Adrenal gland (tissue), 12 donors: ENCODE data around the gene SLX4. TPM values are rescaled to one million over a fixed set of nuclear protein-coding genes. Genes with fewer than 3 reads are reported as not detected.

Experiments used
- DNase-seq, 7 donors: peaks; one replicate each; pipeline ENCODE4 v3.0.0-alpha.2; 2019 to 2020
- H3K27ac ChIP-seq, 5 donors: fragments of 200-600 bp; sonication (generic) in 4 of 5; 1 replicate in 3 of 5; 2 replicates in 2 of 5; pipeline versions ENCODE4 v1.5.1 to v1.8.0; 2016 to 2020; ENCODE audit warnings: mild to moderate bottlenecking in 1 of 5
- H3K27me3 ChIP-seq: fragments of 200-600 bp; 2 replicates; pipeline ENCODE4 v1.8.0; 2021
- H3K36me3 ChIP-seq, 2 donors: fragments of 200-600 bp; replicated peaks in 1 of 2; 1 replicate in 1 of 2; 2 replicates in 1 of 2; pipeline versions ENCODE4 v1.5.1 to v1.8.0; 2018 to 2022
- H3K4me1 ChIP-seq, 2 donors: fragments of 200-600 bp; replicated peaks in 1 of 2; 1 replicate in 1 of 2; 2 replicates in 1 of 2; pipeline versions ENCODE4 v1.5.1 to v1.8.0; 2018 to 2021
- H3K4me3 ChIP-seq, 4 donors: fragments of 200-600 bp; sonication (generic) in 3 of 4; one replicate each; pipeline ENCODE4 v1.5.1; 2016 to 2018
- H3K9me3 ChIP-seq, 3 donors: fragments of 200-600 bp; sonication (generic) in 1 of 3; replicated peaks in 1 of 3; 1 replicate in 2 of 3; 2 replicates in 1 of 3; pipeline versions ENCODE4 v1.5.1 to v1.8.0; 2016 to 2021
- POLR2A ChIP-seq, 2 donors: fragments of 450-650 bp; IDR thresholded peaks; one replicate each; pipeline ENCODE4 v1.6.1; 2017; ENCODE audit warnings: antibody characterized with exemption in 2 of 2, mild to moderate bottlenecking in 2 of 2, moderate library complexity in 1 of 2
- WGBS, 4 donors: extraction: QIAGEN DNeasy Blood & Tissue Kit in 2 of 4; methylation state at CpG; one replicate each; pipeline versions ENCODE4 v1.1.5 to v1.1.7; 2013 to 2017; 5-methylcytosine and 5-hydroxymethylcytosine counted together
- intact Hi-C, 2 donors: fragments of 100-400 bp; cut with DNase I; formaldehyde crosslinking; loops; one replicate each; pipeline versions ENCODE4 v1.14.1 to v1.15.0; 2022 to 2023
- polyA plus RNA-seq, 3 donors: library from polyadenylated mRNA; stranded (reverse); fragments of 200-250 nt in 2 of 3; fragments of 350-450 nt in 1 of 3; fragmentation: Illumina TruSeq in 1 of 3; extraction: RNeasy Lipid Tissue Mini Kit (QIAGEN cat#74804) in 1 of 3; gene quantifications; one replicate each; pipeline ENCODE4 v1.2.3, GENCODE V29; 2013 to 2014
- total RNA-seq, 9 donors: library from RNA; depleted of rRNA in 4 of 9; stranded (reverse); fragments of >200 nt in 4 of 9; fragments of 120-200 nt in 1 of 9; fragmentation: NEBNext Ultra II Directional in 1 of 9; extraction: Animal tissue kit (Norgen Biotek cat#: 25700) in 1 of 9; gene quantifications; one replicate each; pipeline versions ENCODE4 v1.1.0 to v1.2.4, GENCODE V29; 2013 to 2023
- TF ChIP-seq, protein P1 (sequence below), 6 experiments: fragments of 450-650 bp in 4 of 6; fragments of 200-600 bp in 2 of 6; sonication (generic) in 1 of 6; IDR thresholded peaks; 1 replicate in 5 of 6; 2 replicates in 1 of 6; pipeline versions ENCODE4 v1.5.1 to v1.8.0; 2016 to 2021; ENCODE audit warnings: antibody characterized with exemption in 6 of 6, mild to moderate bottlenecking in 2 of 6, moderate library complexity in 1 of 6
- donor health status: healthy with polysubstance abuse.
- donor health status: Bipolar disorder and iron deficiency.
- donor health status: DM: yes; HTN: yes; CAD: no.
- donor health status: DM: no; HTN: no; CAD: no.
- donor health status: DM: no; HTN: no; CAD: no.
- donor health status: DM: yes; HTN: yes; CAD: no.

SLX4 gene
- total and polyA plus RNA-seq, 12 donors, result 1.7 to 8.2 (median 4.2) TPM

DNA sequence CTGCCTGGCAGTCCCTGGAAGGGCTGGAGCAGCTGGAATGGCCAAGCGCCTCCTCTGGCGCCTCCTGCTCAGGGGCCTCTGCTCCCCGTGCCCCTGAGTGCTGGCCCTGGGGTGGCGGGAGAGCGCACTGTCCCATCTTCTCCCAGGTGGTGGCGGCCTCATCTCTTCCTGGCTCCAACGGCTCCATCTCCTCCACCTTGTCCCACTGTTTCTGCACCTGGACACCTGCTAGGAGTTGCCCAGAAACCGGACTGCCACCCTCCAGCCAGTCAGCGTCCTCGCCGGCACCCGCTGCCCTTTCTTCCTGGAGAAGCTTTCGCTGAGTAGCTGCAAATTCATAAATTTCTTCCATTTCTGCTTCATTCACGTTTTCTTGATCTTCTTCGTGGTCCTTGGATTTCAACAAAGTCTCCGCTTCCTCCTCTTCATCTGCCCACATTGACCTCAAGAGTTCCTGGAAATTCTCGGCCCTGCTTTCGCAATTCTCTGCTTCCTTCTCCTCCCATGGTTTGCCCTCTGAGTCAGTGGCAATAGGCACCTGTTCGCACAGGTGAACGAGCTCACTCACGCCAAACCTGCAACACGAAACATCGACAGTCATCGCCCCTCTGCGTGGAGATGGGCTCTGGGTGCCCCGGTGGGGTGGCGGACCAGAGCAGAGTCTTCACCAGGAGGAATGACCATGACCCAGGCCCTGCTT is 20.5 kb downstream of the SLX4 start:
- Histone ChIP-seq H3K36me3 (peaks cover 0 to 6% of the 10 kb centered on the region in 2 donors), H3K27me3 (no peaks in the 10 kb centered on the region), H3K9me3 (no peaks in the 10 kb centered on the region), H3K4me1 (no peaks in the 10 kb centered on the region), H3K27ac (no peak overlapping the region), H3K4me3 (no peak overlapping the region)
- 83 to 93% (median 86%) methylated on average over 26 to 27 of the region's 27 CpGs for WGBS, 4 donors
- intact Hi-C loops, result no loop called here
- DNase-seq, result peak in 1 of 7 donors; percentile 22
- no peak for TF ChIP-seq POLR2A (IDR thresholded peaks at IDR 0.05)
- TF ChIP-seq, protein P1, sequence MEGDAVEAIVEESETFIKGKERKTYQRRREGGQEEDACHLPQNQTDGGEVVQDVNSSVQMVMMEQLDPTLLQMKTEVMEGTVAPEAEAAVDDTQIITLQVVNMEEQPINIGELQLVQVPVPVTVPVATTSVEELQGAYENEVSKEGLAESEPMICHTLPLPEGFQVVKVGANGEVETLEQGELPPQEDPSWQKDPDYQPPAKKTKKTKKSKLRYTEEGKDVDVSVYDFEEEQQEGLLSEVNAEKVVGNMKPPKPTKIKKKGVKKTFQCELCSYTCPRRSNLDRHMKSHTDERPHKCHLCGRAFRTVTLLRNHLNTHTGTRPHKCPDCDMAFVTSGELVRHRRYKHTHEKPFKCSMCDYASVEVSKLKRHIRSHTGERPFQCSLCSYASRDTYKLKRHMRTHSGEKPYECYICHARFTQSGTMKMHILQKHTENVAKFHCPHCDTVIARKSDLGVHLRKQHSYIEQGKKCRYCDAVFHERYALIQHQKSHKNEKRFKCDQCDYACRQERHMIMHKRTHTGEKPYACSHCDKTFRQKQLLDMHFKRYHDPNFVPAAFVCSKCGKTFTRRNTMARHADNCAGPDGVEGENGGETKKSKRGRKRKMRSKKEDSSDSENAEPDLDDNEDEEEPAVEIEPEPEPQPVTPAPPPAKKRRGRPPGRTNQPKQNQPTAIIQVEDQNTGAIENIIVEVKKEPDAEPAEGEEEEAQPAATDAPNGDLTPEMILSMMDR (IDR thresholded peaks at IDR 0.05), result no peak

DNA sequence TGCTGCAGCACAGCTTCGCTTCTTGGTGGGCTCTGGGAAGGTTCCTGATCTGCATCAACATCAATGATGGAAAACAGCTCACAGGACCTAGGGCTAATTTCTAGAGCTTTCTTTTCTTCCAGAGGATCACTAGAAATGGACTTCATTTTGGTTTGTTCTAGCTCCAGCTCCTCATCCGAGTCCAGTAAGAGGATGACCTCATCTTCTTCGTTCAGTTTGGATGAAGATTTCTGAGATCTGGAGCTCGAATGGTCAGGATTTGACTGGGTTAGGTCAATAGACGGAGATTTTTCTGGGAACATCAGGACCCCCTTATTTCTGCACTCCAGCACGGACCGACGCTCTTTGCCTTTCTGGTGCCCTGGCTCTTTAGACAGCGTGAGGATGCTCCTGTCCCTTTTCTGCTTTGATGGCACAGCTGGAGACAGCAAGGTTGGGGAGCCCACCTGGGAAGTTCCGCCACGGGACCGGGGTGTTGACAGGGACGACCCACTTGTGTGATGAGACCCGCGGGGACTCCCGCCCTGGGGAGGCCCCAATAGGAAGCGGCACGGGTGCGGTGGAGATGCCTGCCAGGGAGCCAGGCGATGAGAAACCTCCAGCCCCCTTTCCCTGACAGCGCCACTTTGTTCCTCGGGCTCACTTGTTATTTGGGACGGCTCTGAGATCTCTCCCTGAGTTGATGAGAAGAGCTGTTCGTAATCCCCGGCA is 21.3 kb downstream of the SLX4 start:
- Histone ChIP-seq H3K4me1 (no peaks in the 10 kb centered on the region), H3K4me3 (no peak overlapping the region), H3K9me3 (no peaks in the 10 kb centered on the region), H3K27me3 (no peaks in the 10 kb centered on the region), H3K36me3 (peaks cover 0 to 6% of the 10 kb centered on the region in 2 donors), H3K27ac (no peak overlapping the region)
- no peak for DNase-seq
- intact Hi-C loops, result no loop called here
- TF ChIP-seq, protein P1 (IDR thresholded peaks at IDR 0.05), result no peak
- TF ChIP-seq POLR2A (IDR thresholded peaks at IDR 0.05), result no peak
- 92 to 97% (median 93%) methylated on average over 25 of the region's 25 CpGs for WGBS, 4 donors

DNA sequence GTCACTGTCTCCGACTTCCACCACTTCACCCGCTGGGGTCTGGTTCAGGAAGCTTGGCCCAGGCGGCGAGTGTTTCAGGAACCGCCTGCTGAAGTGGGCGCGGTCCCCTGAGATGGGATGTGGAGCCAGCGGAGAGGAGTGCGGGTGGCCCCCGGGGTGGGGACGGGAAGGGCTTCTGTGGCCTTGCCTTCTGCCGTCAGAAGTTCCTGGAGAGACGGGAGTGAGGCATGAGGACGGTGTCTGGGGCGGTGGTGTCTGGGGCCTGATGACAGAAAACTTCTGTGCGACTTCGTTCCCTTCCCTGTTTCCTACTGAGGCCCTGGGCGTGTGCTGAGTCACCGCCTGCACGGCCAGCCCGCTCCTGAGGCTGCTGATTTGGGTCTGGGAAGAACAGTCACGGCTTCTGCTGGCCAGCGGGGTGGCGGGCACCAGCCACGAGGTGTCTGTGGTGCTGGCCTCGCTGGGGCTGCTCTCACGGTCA is 21.9 kb downstream of the SLX4 start:
- Histone ChIP-seq H3K27ac (no peak overlapping the region), H3K9me3 (no peaks in the 10 kb centered on the region), H3K27me3 (no peaks in the 10 kb centered on the region), H3K4me1 (no peaks in the 10 kb centered on the region), H3K36me3 (peaks cover 0 to 6% of the 10 kb centered on the region in 2 donors), H3K4me3 (no peak overlapping the region)
- intact Hi-C loops, result no loop called here
- TF ChIP-seq POLR2A (IDR thresholded peaks at IDR 0.05), result no peak
- TF ChIP-seq, protein P1 (IDR thresholded peaks at IDR 0.05), result no peak
- WGBS, 4 donors, result 81 to 96% (median 88%) methylated on average over 11 to 27 of the region's 27 CpGs
- peak in 1 of 7 donors; percentile 16 for DNase-seq

DNA sequence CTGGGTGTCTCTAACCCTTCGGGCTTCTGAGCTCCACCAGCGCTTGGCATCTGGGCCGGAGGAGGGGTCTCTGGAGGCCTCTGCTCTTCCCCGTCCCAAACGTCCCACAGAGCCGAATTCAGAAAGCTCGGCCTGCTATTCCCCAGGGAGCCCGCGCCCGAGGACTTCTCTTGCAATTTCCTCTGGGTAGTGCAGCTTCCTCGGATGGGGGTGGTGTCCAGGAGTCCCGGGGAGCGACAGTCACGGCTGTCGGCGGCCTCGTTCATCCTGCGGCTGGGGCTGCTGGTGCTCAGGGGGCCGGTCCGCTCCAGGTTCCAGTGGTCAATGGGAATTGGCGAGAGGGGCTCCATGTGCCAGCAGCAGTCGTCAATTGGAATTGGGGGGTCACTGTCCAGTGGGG is 22.4 kb downstream of the SLX4 start:
- no peak for DNase-seq
- WGBS, 4 donors, result 90 to 96% (median 90%) methylated on average over 4 to 22 of the region's 22 CpGs
- Histone ChIP-seq H3K4me3 (no peak overlapping the region), H3K27ac (no peak overlapping the region), H3K9me3 (no peaks in the 10 kb centered on the region), H3K4me1 (no peaks in the 10 kb centered on the region), H3K27me3 (no peaks in the 10 kb centered on the region), H3K36me3 (peaks cover 0 to 6% of the 10 kb centered on the region in 2 donors)
- intact Hi-C loops, result no loop called here
- TF ChIP-seq, protein P1 (IDR thresholded peaks at IDR 0.05), result no peak
- TF ChIP-seq POLR2A (IDR thresholded peaks at IDR 0.05), result no peak
